Stimulated activated naive CD8-positive, alpha-beta T cell treated with anti-CD3 and anti-CD28 coated beads, Interleukin-15, Interleukin-2, amounts not matched to agents 100 ng/mL and 50 ng/mL, for 24 hours (primary cell): Measurements from ENCODE around the gene TAGAP.
A peak's percentile ranks its signal among the peaks of the same experiment; 100 is the strongest.
"Not testable (repeated sequence)": the region's sequence is repeated elsewhere in the genome, so short reads cannot be mapped to it uniquely, and the experiment has no call there.

ENCODE experiments used
- H3K27ac Mint-ChIP-seq: one replicate; pipeline ENCODE4 v1.8.0; 2021; ENCODE audit warnings: mild to moderate bottlenecking, mixed read lengths
- H3K27me3 Mint-ChIP-seq: one replicate; pipeline ENCODE4 v1.8.0; 2021; ENCODE audit warnings: mixed read lengths
- H3K36me3 Mint-ChIP-seq: one replicate; pipeline ENCODE4 v1.8.0; 2021; ENCODE audit warnings: low read depth, mixed read lengths
- H3K4me1 Mint-ChIP-seq: one replicate; pipeline ENCODE4 v1.8.0; 2021; ENCODE audit warnings: low read depth, mixed read lengths
- H3K4me3 Mint-ChIP-seq: one replicate; pipeline ENCODE4 v1.8.0; 2021; ENCODE audit warnings: mild to moderate bottlenecking, mixed read lengths
- H3K9me3 Mint-ChIP-seq: one replicate; pipeline ENCODE4 v1.8.0; 2021; ENCODE audit warnings: mixed read lengths

The TAGAP gene

DNA sequence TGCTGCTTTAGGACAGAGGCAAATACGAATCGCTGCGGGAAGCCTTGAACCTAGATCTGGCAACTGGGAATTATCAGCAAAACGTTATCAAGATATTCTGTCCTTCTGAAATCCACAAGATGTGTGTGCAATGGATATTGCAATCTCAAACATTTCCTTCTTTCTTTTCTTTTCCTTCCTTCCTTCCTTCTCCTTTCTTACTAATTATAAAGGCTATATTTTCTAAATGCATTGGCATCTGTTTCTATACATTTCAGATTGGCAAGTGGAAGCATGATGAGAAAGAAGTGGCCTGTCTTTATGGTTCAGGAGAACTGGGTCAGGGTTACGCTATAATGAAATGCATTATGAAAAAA lies 2.0 kb downstream of the TAGAP start:
- peaks cover 78% of the 10 kb centered on the region for H3K4me1 Mint-ChIP-seq
- H3K27me3 Mint-ChIP-seq: no peaks in the 10 kb centered on the region
- H3K9me3 Mint-ChIP-seq: no peaks in the 10 kb centered on the region
- peak overlapping the region; percentile 100 for H3K4me3 Mint-ChIP-seq
- peak overlapping the region; percentile 100 for H3K27ac Mint-ChIP-seq
- H3K36me3 Mint-ChIP-seq: peaks cover 71% of the 10 kb centered on the region

GRCh38 chr6:159042003-159042825 lies 2.6 kb downstream of the TAGAP start:
- H3K27me3 Mint-ChIP-seq: no peaks in the 10 kb centered on the region
- H3K36me3 Mint-ChIP-seq: peaks cover 77% of the 10 kb centered on the region
- no peaks in the 10 kb centered on the region for H3K9me3 Mint-ChIP-seq
- peaks cover 78% of the 10 kb centered on the region for H3K4me1 Mint-ChIP-seq
- peak overlapping the region; percentile 100 for H3K27ac Mint-ChIP-seq
- H3K4me3 Mint-ChIP-seq: peak overlapping the region; percentile 100

DNA sequence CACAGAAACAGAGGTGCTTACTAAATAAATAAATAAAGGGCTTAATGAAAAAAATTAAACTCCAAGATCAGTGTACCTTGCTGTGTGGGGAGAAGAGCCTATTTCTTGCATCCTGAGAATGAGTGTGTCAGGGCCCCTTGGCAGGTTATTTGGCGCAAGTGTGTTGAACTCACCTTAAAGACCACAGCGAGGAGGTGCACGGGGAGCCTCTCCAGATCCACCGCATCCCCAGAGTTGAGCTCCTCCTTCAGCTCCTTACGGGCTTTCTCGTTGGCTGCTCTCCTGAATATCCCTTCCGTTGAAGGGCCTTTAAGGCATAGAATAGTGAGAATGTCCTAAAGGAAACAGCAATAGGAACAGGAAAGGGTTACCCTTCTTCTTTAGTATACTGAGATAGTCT lies 3.6 kb downstream of the TAGAP start:
- no peaks in the 10 kb centered on the region for H3K9me3 Mint-ChIP-seq
- H3K4me3 Mint-ChIP-seq: peak overlapping the region; percentile 100
- peaks cover 86% of the 10 kb centered on the region for H3K36me3 Mint-ChIP-seq
- peaks cover 78% of the 10 kb centered on the region for H3K4me1 Mint-ChIP-seq
- peak overlapping the region; percentile 100 for H3K27ac Mint-ChIP-seq
- H3K27me3 Mint-ChIP-seq: no peaks in the 10 kb centered on the region

- Mint-ChIP-seq H3K27ac (peak overlapping the region; percentile 100), H3K4me1 (peaks cover 78% of the 10 kb centered on the region), H3K4me3 (peak overlapping the region; percentile 100), H3K9me3 (no peaks in the 10 kb centered on the region), H3K36me3 (peaks cover 99% of the 10 kb centered on the region), H3K27me3 (no peaks in the 10 kb centered on the region)
Observed at GRCh38 chr6:159039885-159040258, 4.9 kb downstream of the TAGAP start.

DNA sequence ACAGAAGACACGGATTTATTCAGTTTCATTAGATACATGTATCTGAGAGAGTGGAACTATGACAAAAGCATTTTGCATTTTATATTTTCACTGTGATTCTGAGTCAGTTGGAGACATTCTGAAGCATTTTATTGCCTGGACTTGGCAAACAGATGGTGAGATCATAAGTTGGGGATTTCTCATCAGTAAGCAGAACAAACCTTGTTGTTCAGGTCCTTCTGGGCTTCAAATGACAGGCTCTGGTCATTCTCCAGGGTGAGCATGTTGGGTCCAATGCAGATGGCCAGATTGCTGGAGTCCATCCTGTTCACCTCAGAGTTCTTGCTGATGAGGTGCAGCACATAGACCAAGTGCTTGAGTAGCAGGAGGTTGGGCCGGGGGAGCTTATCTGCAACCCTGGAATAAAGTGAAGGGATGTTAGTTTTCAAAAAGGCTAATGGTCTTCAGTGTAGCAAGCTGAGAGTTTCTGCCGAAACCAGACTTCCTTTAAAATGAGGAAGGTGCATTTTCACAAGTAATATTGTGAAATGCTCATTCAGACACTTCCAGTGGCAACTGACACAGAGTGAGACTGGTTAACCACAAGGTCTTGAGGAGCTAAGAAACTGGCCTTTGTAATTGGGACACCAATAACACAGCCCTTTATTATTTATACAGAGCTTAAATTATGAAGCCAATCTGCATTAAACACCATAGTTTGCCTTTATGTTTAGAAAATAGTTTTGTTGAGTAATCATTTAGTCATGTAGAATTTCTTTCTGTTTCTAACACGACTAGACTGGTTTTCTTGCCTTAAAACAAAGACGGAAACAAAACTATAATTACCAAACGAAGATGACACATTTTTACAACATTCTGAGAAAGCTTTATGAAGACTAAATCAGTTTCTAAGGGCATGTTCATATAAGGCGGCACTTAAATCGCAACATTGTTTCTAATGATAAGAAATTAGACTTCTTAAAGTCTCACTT lies 5.6 kb downstream of the TAGAP start:
- peak overlapping the region; percentile 100 for H3K4me3 Mint-ChIP-seq
- H3K36me3 Mint-ChIP-seq: peaks cover 95% of the 10 kb centered on the region
- H3K4me1 Mint-ChIP-seq: peaks cover 78% of the 10 kb centered on the region
- H3K27me3 Mint-ChIP-seq: no peaks in the 10 kb centered on the region
- no peaks in the 10 kb centered on the region for H3K9me3 Mint-ChIP-seq
- peak overlapping the region; percentile 100 for H3K27ac Mint-ChIP-seq

DNA sequence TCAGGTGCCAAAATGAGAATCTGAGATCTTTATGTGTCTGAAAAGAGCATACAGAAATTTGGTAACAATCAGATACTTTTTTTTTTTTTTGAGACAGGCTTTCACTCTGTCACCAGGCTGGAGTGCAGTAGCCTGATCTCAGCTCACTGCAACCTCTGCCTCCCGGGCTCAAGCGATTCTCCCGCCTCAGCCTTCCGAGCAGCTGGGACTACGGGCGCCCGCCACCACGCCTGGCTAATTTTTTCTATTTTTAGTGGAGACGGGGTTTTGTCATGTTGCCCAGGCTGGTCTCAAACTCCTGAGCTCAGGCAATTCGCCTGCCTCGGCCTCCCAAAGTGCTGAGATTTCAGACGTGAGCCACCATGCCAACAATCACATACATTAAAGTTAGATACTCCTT lies 6.5 kb downstream of the TAGAP start:
- Mint-ChIP-seq H3K4me3 (peak overlapping the region; percentile 100), H3K27ac (peak overlapping the region; percentile 100), H3K4me1 (peaks cover 83% of the 10 kb centered on the region), H3K36me3 (peaks cover 87% of the 10 kb centered on the region)
- not testable (repeated sequence) for H3K9me3 Mint-ChIP-seq, H3K27me3 Mint-ChIP-seq

DNA sequence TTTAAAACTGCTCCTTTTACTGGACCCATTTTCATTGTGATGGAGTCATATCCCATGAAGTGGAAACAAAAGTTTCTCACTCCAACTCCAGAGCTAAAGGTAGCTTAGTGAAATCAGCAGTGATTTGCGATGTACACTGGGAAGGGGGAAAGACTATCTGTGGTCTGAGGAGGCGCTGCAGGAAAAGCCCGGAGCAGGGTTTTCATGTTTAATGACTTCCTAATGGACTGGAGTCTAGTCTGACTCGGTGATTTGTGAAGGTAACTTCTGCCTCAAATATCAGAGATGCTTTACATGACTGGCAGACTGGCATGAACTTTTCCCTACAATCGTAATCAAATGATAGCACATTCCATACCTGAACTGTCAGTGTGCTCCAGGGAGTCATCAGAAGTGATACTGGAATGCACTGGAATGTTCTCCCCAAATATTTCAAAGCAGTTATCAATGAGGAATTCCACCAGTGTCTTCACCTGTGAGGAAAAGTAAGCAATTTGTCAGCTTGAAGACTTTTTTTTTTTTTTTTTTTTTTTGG lies 7.0 kb downstream of the TAGAP start:
- Mint-ChIP-seq H3K27ac (peak overlapping the region; percentile 91), H3K4me3 (peak overlapping the region; percentile 100), H3K4me1 (peaks cover 88% of the 10 kb centered on the region)

GRCh38 chr6:159036673-159037072 lies 8.1 kb downstream of the TAGAP start:
- H3K9me3 Mint-ChIP-seq: no peaks in the 10 kb centered on the region
- peak overlapping the region; percentile 43 for H3K4me3 Mint-ChIP-seq
- H3K27me3 Mint-ChIP-seq: no peaks in the 10 kb centered on the region
- peaks cover 70% of the 10 kb centered on the region for H3K36me3 Mint-ChIP-seq
- peaks cover 78% of the 10 kb centered on the region for H3K4me1 Mint-ChIP-seq
- H3K27ac Mint-ChIP-seq: peak overlapping the region; percentile 67

More for the DNA sequence above, 7.0 kb downstream of the TAGAP start:
- Mint-ChIP-seq H3K9me3 (no peaks in the 10 kb centered on the region), H3K27me3 (no peaks in the 10 kb centered on the region), H3K36me3 (peaks cover 82% of the 10 kb centered on the region)

- H3K9me3 Mint-ChIP-seq: no peaks in the 10 kb centered on the region
- peaks cover 70% of the 10 kb centered on the region for H3K4me1 Mint-ChIP-seq
- H3K27ac Mint-ChIP-seq: peak overlapping the region; percentile 63
- H3K36me3 Mint-ChIP-seq: peaks cover 62% of the 10 kb centered on the region
- H3K27me3 Mint-ChIP-seq: no peaks in the 10 kb centered on the region
- H3K4me3 Mint-ChIP-seq: peak overlapping the region; percentile 58
Observed at GRCh38 chr6:159035891-159036290, 8.9 kb downstream of the TAGAP start.

- Mint-ChIP-seq H3K36me3 (peaks cover 38% of the 10 kb centered on the region), H3K4me3 (no peak overlapping the region), H3K9me3 (no peaks in the 10 kb centered on the region), H3K4me1 (peaks cover 46% of the 10 kb centered on the region), H3K27me3 (no peaks in the 10 kb centered on the region), H3K27ac (peak overlapping the region; percentile 21)
Observed at GRCh38 chr6:159033160-159034049, 11.4 kb downstream of the TAGAP start.

- Mint-ChIP-seq H3K27me3 (no peaks in the 10 kb centered on the region), H3K9me3 (no peaks in the 10 kb centered on the region), H3K36me3 (peaks cover 30% of the 10 kb centered on the region), H3K4me3 (no peak overlapping the region), H3K27ac (no peak overlapping the region), H3K4me1 (peaks cover 33% of the 10 kb centered on the region)
Observed at GRCh38 chr6:159031846-159032245, 12.9 kb downstream of the TAGAP start.

GRCh38 chr6:159030168-159030567 lies 14.6 kb downstream of the TAGAP start:
- no peaks in the 10 kb centered on the region for H3K27me3 Mint-ChIP-seq
- peaks cover 16% of the 10 kb centered on the region for H3K4me1 Mint-ChIP-seq

GRCh38 chr6:159025224-159025623 lies 19.6 kb downstream of the TAGAP start:
- not testable (repeated sequence) for H3K4me3 Mint-ChIP-seq, H3K27me3 Mint-ChIP-seq, H3K27ac Mint-ChIP-seq
- peaks cover 25% of the 10 kb centered on the region for H3K9me3 Mint-ChIP-seq
- H3K36me3 Mint-ChIP-seq: peaks cover 47% of the 10 kb centered on the region
- H3K4me1 Mint-ChIP-seq: peaks cover 28% of the 10 kb centered on the region

More at GRCh38 chr6:159030168-159030567, 14.6 kb downstream of the TAGAP start:
- peaks cover 21% of the 10 kb centered on the region for H3K36me3 Mint-ChIP-seq
- H3K27ac Mint-ChIP-seq: no peak overlapping the region
- H3K4me3 Mint-ChIP-seq: no peak overlapping the region
- peaks cover 9% of the 10 kb centered on the region for H3K9me3 Mint-ChIP-seq

GRCh38 chr6:159023893-159024292 lies 20.9 kb downstream of the TAGAP start:
- H3K27me3 Mint-ChIP-seq: no peaks in the 10 kb centered on the region
- H3K27ac Mint-ChIP-seq: peak overlapping the region; percentile 86
- H3K36me3 Mint-ChIP-seq: peaks cover 47% of the 10 kb centered on the region
- H3K4me3 Mint-ChIP-seq: no peak overlapping the region
- peaks cover 41% of the 10 kb centered on the region for H3K4me1 Mint-ChIP-seq
- H3K9me3 Mint-ChIP-seq: peaks cover 25% of the 10 kb centered on the region
